Ascending aorta (tissue), 2 donors: ENCODE data around the gene LRRC38. TPM values are rescaled to one million over a fixed set of nuclear protein-coding genes. Genes with fewer than 3 reads are reported as not detected.

ENCODE experiments used
- DNase-seq, 2 donors: peaks; one replicate each; pipeline ENCODE4 v3.0.0-alpha.2; 2019; ENCODE audit warnings: low spot score in 2 of 2
- H3K27ac ChIP-seq, 2 donors: fragments of 200-600 bp; sonication (generic); one replicate each; pipeline ENCODE4 v1.5.1; 2016 to 2017; ENCODE audit warnings: mild to moderate bottlenecking in 1 of 2
- H3K27me3 ChIP-seq: fragments of 200-600 bp; sonication (generic); one replicate; pipeline ENCODE4 v1.5.1; 2017
- H3K36me3 ChIP-seq, 2 donors: fragments of 200-600 bp; sonication (generic); one replicate each; pipeline ENCODE4 v1.5.1; 2016
- H3K4me1 ChIP-seq, 2 donors: fragments of 200-600 bp; sonication (generic); one replicate each; pipeline ENCODE4 v1.5.1; 2016 to 2017; ENCODE audit warnings: mild to moderate bottlenecking in 1 of 2
- H3K4me3 ChIP-seq, 2 donors: fragments of 200-600 bp; sonication (generic); one replicate each; pipeline ENCODE4 v1.5.1; 2016 to 2017; ENCODE audit warnings: mild to moderate bottlenecking in 1 of 2
- H3K9me3 ChIP-seq, 2 donors: fragments of 200-600 bp; sonication (generic); one replicate each; pipeline ENCODE4 v1.5.1; 2016
- CTCF ChIP-seq, 3 experiments: fragments of 200-600 bp in 2 of 3; fragments of 450-650 bp in 1 of 3; sonication (generic) in 2 of 3; IDR thresholded peaks; one replicate each; pipeline ENCODE4 v1.5.1; 2016 to 2019; ENCODE audit warnings: antibody characterized with exemption in 3 of 3, mild to moderate bottlenecking in 1 of 3, moderate library complexity in 1 of 3
- intact Hi-C: fragments of 100-400 bp; cut with DNase I; formaldehyde crosslinking; loops from one replicate; pipeline ENCODE4 v1.15.1; 2023
- total RNA-seq: library from RNA; depleted of rRNA; stranded (reverse); fragments of >200 nt; gene quantifications from one replicate; pipeline ENCODE4 v1.1.0, GENCODE V29; 2016

The LRRC38 gene
- total RNA-seq, 1 donor from 2014 or later = not detected

- Histone ChIP-seq H3K27ac (no peak overlapping the region), H3K4me3 (no peak overlapping the region), H3K27me3 (no peaks in the 10 kb centered on the region), H3K36me3 (no peaks in the 10 kb centered on the region), H3K4me1 (no peaks in the 10 kb centered on the region), H3K9me3 (no peaks in the 10 kb centered on the region)
- no peak for DNase-seq
- intact Hi-C loops = no loop called here
- TF ChIP-seq CTCF (IDR thresholded peaks at IDR 0.05) = no peak
Measured at GRCh38 chr1:13517193-13517812, 3.5 kb upstream of the LRRC38 start.

- Histone ChIP-seq H3K27ac (no peak overlapping the region), H3K4me1 (no peaks in the 10 kb centered on the region), H3K4me3 (no peak overlapping the region), H3K9me3 (no peaks in the 10 kb centered on the region), H3K36me3 (no peaks in the 10 kb centered on the region), H3K27me3 (no peaks in the 10 kb centered on the region)
- intact Hi-C loops = no loop called here
- no peak for TF ChIP-seq CTCF (IDR thresholded peaks at IDR 0.05)
- no peak for DNase-seq
Measured at GRCh38 chr1:13516606-13517005, 2.8 kb upstream of the LRRC38 start.

- TF ChIP-seq CTCF (IDR thresholded peaks at IDR 0.05) = no peak
- no peak overlapping the region for H3K27ac ChIP-seq
- DNase-seq = no peak
- H3K9me3 ChIP-seq = no peaks in the 10 kb centered on the region
- H3K4me3 ChIP-seq = no peak overlapping the region
- H3K36me3 ChIP-seq = no peaks in the 10 kb centered on the region
- intact Hi-C loops = no loop called here
- no peaks in the 10 kb centered on the region for H3K27me3 ChIP-seq
- H3K4me1 ChIP-seq = no peaks in the 10 kb centered on the region
Measured at GRCh38 chr1:13514821-13515220, 1.0 kb upstream of the LRRC38 start.

GRCh38 chr1:13513063-13513894 lies 524 bp downstream of the LRRC38 start:
- Histone ChIP-seq H3K4me3 (peak overlapping the region in 1 of 2 donors; percentile 33), H3K27me3 (no peaks in the 10 kb centered on the region), H3K4me1 (no peaks in the 10 kb centered on the region), H3K9me3 (no peaks in the 10 kb centered on the region), H3K36me3 (no peaks in the 10 kb centered on the region), H3K27ac (no peak overlapping the region)
- DNase-seq = no peak
- intact Hi-C loops = no loop called here
- no peak for TF ChIP-seq CTCF (IDR thresholded peaks at IDR 0.05)

- no peak for DNase-seq
- Histone ChIP-seq H3K4me1 (no peaks in the 10 kb centered on the region), H3K9me3 (no peaks in the 10 kb centered on the region), H3K27ac (no peak overlapping the region), H3K4me3 (peak overlapping the region in 1 of 2 donors; percentile 33), H3K36me3 (no peaks in the 10 kb centered on the region), H3K27me3 (no peaks in the 10 kb centered on the region)
- intact Hi-C loops = no loop called here
- no peak for TF ChIP-seq CTCF (IDR thresholded peaks at IDR 0.05)
Measured at GRCh38 chr1:13512472-13512871, 1.3 kb downstream of the LRRC38 start.
